IMR-90 (cell line): ENCODE results near the gene BCL11A. TPM values are rescaled to one million over a fixed set of nuclear protein-coding genes. Genes with fewer than 3 reads are reported as not detected.

Experiments
- ATAC-seq: fragments of 200-7000 bp; cut with Tn5 transposase; 2 replicates; pipeline ENCODE4 v1.9.1; 2020; ENCODE audit warnings: low read depth, mild to moderate bottlenecking, moderate library complexity
- BruUV-seq: library from RNA; stranded (reverse); fragments of 400-500 nt; replicated peaks from 2 replicates; lab custom pipeline; 2021; lab: Mats Ljungman, UMichigan
- CTCF ChIA-PET: fragments of 300-600 bp; formaldehyde crosslinking; extraction: SDS; loops from one replicate; lab custom pipeline; 2021; ENCODE audit warnings: antibody characterized with exemption; lab: Yijun Ruan, JAX
- POLR2A ChIA-PET: fragments of 300-600 bp; sonication (Branson Sonifier 250); formaldehyde crosslinking; loops from one replicate; lab custom pipeline; 2022; ENCODE audit warnings: antibody characterized with exemption; ENCODE audit not compliant: unreplicated experiment; lab: Charles Lee
- DNase-seq: peaks from one replicate; pipeline ENCODE4 v3.0.0; 2013
- H2AFZ ChIP-seq: replicated peaks from 2 replicates; pipeline ENCODE3; 2013; ENCODE audit warnings: low read length, mild to moderate bottlenecking; ENCODE audit not compliant: poor library complexity
- H2AK5ac ChIP-seq: 2 replicates; pipeline ENCODE4 v1.6.1; 2013; ENCODE audit warnings: low read depth, low read length, inconsistent platforms
- H2AK9ac ChIP-seq: replicated peaks from 2 replicates; pipeline ENCODE3; 2013; ENCODE audit warnings: mild to moderate bottlenecking, low read depth, low read length, moderate library complexity; ENCODE audit not compliant: poor library complexity
- H2BK120ac ChIP-seq: 2 replicates; pipeline ENCODE4 v1.6.1; 2013; ENCODE audit warnings: low read depth, low read length, inconsistent platforms
- H2BK15ac ChIP-seq: 3 replicates; pipeline ENCODE4 v1.6.1; 2013; ENCODE audit warnings: low read depth, low read length, inconsistent platforms
- H2BK20ac ChIP-seq: 2 replicates; pipeline ENCODE4 v1.6.1; 2013; ENCODE audit warnings: low read depth, mild to moderate bottlenecking, inconsistent platforms, low read length, moderate library complexity
- H2BK5ac ChIP-seq: 2 replicates; pipeline ENCODE4 v1.6.1; 2013; ENCODE audit warnings: mild to moderate bottlenecking, low read depth, low read length, inconsistent platforms; ENCODE audit not compliant: poor library complexity, severe bottlenecking
- H3K14ac ChIP-seq: replicated peaks from 2 replicates; pipeline ENCODE4 v1.6.1; 2013; ENCODE audit warnings: low read depth, low read length, inconsistent platforms
- H3K18ac ChIP-seq: 2 replicates; pipeline ENCODE4 v1.6.1; 2013; ENCODE audit warnings: low read depth, low read length, control low read depth
- H3K23ac ChIP-seq: 2 replicates; pipeline ENCODE4 v1.6.1; 2013; ENCODE audit warnings: low read depth, low read length, inconsistent platforms
- H3K27ac ChIP-seq: 2 replicates; pipeline ENCODE4 v1.5.1; 2013; ENCODE audit warnings: mild to moderate bottlenecking, control low read depth, low read length; ENCODE audit not compliant: insufficient read depth
- H3K27me3 ChIP-seq: 2 replicates; pipeline ENCODE4 v1.6.1; 2013; ENCODE audit warnings: low read length; ENCODE audit not compliant: control insufficient read depth, insufficient read depth
- H3K36me3 ChIP-seq: 2 replicates; pipeline ENCODE4 v1.6.1; 2013; ENCODE audit warnings: low read length, mixed read lengths; ENCODE audit not compliant: control insufficient read depth, insufficient read depth
- H3K4ac ChIP-seq: 2 replicates; pipeline ENCODE4 v1.6.1; 2013; ENCODE audit warnings: low read depth, low read length, inconsistent platforms
- H3K4me1 ChIP-seq: 2 replicates; pipeline ENCODE4 v1.6.1; 2013; ENCODE audit warnings: low read length, mixed read lengths; ENCODE audit not compliant: control insufficient read depth, insufficient read depth
- H3K4me2 ChIP-seq: 2 replicates; pipeline ENCODE4 v1.6.1; 2013; ENCODE audit warnings: low read depth, mild to moderate bottlenecking, control low read depth, low read length, moderate library complexity
- H3K4me3 ChIP-seq: 2 replicates; pipeline ENCODE4 v1.5.1; 2013; ENCODE audit warnings: low read depth, mild to moderate bottlenecking, control low read depth, low read length, moderate library complexity; ENCODE audit not compliant: insufficient read depth
- H3K56ac ChIP-seq: 2 replicates; pipeline ENCODE4 v1.6.1; 2013; ENCODE audit warnings: low read length, inconsistent platforms; ENCODE audit not compliant: insufficient read depth; ENCODE audit errors: extremely low read depth
- H3K79me1 ChIP-seq, 2 experiments: 2 replicates each; pipeline ENCODE4 v1.6.1; 2013; ENCODE audit warnings: low read length in 2 of 2, inconsistent platforms in 1 of 2, low read depth in 1 of 2
- H3K9ac ChIP-seq: 2 replicates; pipeline ENCODE4 v1.6.1; 2013; ENCODE audit warnings: low read depth, low read length, control low read depth
- H3K9me1 ChIP-seq: 2 replicates; pipeline ENCODE4 v1.6.1; 2013; ENCODE audit warnings: low read length, inconsistent platforms; ENCODE audit not compliant: insufficient read depth
- H3K9me3 ChIP-seq: 2 replicates; pipeline ENCODE4 v1.6.1; 2013; ENCODE audit warnings: low read length; ENCODE audit not compliant: control insufficient read depth, insufficient read depth
- H4K20me1 ChIP-seq: 2 replicates; pipeline ENCODE4 v1.6.1; 2013; ENCODE audit warnings: low read length, inconsistent platforms; ENCODE audit not compliant: insufficient read depth
- H4K5ac ChIP-seq: 2 replicates; pipeline ENCODE4 v1.6.1; 2013; ENCODE audit warnings: mild to moderate bottlenecking, low read depth, low read length, control low read depth
- H4K8ac ChIP-seq, 2 experiments: 2 replicates each; pipeline ENCODE4 v1.6.1; 2013; ENCODE audit warnings: low read depth in 2 of 2, low read length in 2 of 2, control low read depth in 1 of 2, inconsistent platforms in 1 of 2
- H4K91ac ChIP-seq: 2 replicates; pipeline ENCODE4 v1.6.1; 2013; ENCODE audit warnings: low read depth, low read length, inconsistent platforms; ENCODE audit not compliant: insufficient read depth
- CEBPB ChIP-seq: IDR thresholded peaks from 2 replicates; pipeline ENCODE4 v1.6.1; 2012; ENCODE audit warnings: low read depth, low read length, improper control_type of control experiment
- FOS ChIP-seq: fragments of 150-350 bp; IDR thresholded peaks from 2 replicates; pipeline ENCODE4 v1.6.1; 2016; ENCODE audit warnings: low read depth, low read length
- MAFK ChIP-seq: IDR thresholded peaks from 2 replicates; pipeline ENCODE4 v1.6.1; 2012; ENCODE audit warnings: low read depth, low read length, improper control_type of control experiment
- MXI1 ChIP-seq: IDR thresholded peaks from 2 replicates; pipeline ENCODE4 v1.6.1; 2012; ENCODE audit warnings: low read depth, mild to moderate bottlenecking, low read length, moderate library complexity, borderline replicate concordance
- RCOR1 ChIP-seq: IDR thresholded peaks from 2 replicates; pipeline ENCODE4 v1.6.1; 2012; ENCODE audit warnings: mild to moderate bottlenecking, low read length, improper control_type of control experiment; ENCODE audit not compliant: insufficient replicate concordance
- SMC3 ChIP-seq: fragments of 150-350 bp; IDR thresholded peaks from 2 replicates; pipeline ENCODE4 v1.6.1; 2016; ENCODE audit warnings: low read depth, mild to moderate bottlenecking, antibody characterized with exemption, low read length, moderate library complexity
- WGBS, 2 experiments: methylation state at CpG; one replicate each; pipeline versions ENCODE4 v1.1.5 to v1.1.7; 2013; ENCODE audit warnings: missing lambda C conversion rate in 2 of 2; ENCODE audit not compliant: insufficient read length in 1 of 2; ENCODE audit errors: extremely low coverage in 2 of 2; 5-methylcytosine and 5-hydroxymethylcytosine counted together
- dilution Hi-C: fragments of 300-500 bp; cut with HindIII; formaldehyde crosslinking; loops from one replicate; pipeline ENCODE4 v1.14.3; 2018; ENCODE audit warnings: low sequenced_read_pairs; ENCODE audit not compliant: unreplicated experiment
- in situ Hi-C: fragments of 300-500 bp; cut with MboI; formaldehyde crosslinking; loops from 3 replicates; pipeline ENCODE4 v1.14.3; 2019; ENCODE audit warnings: low sequenced_read_pairs, inconsistent platforms, mixed read lengths
- intact Hi-C: fragments of 100-400 bp; cut with micrococcal nuclease; formaldehyde crosslinking; loops from 2 replicates; pipeline ENCODE4 v1.10.0; 2022
- polyA plus RNA-seq, 3 experiments: library from polyadenylated mRNA; depleted of rRNA; stranded (reverse); fragments of >200 nt; gene quantifications; 2 replicates each; pipeline ENCODE4 v1.2.3, GENCODE V29; 2012; ENCODE audit warnings: low replicate concordance in 1 of 3
- total RNA-seq: library from RNA; depleted of rRNA; stranded (reverse); fragments of >200 nt; gene quantifications from 2 replicates; pipeline ENCODE4 v1.2.3, GENCODE V29; 2012
- TF ChIP-seq, protein P1 (sequence below): conservative IDR thresholded peaks from 2 replicates; pipeline ENCODE4 v1.5.1; 2012; ENCODE audit warnings: mild to moderate bottlenecking, low read depth, low read length, improper control_type of control experiment
- TF ChIP-seq, protein P2 (sequence below): fragments of 150-350 bp; IDR thresholded peaks from 2 replicates; pipeline ENCODE4 v1.6.1; 2016; ENCODE audit warnings: low read depth, mild to moderate bottlenecking, low read length, moderate library complexity, borderline replicate concordance
- TF ChIP-seq, protein P3 (sequence below): fragments of 150-350 bp; IDR thresholded peaks from 2 replicates; pipeline ENCODE4 v1.6.1; 2017; ENCODE audit warnings: mild to moderate bottlenecking, antibody characterized with exemption, low read length, low read depth

The BCL11A gene
- total and polyA plus RNA-seq, 2 of the 4 experiments (the other 2 are of a cell fraction), result 1.0 to 1.1 TPM

DNA sequence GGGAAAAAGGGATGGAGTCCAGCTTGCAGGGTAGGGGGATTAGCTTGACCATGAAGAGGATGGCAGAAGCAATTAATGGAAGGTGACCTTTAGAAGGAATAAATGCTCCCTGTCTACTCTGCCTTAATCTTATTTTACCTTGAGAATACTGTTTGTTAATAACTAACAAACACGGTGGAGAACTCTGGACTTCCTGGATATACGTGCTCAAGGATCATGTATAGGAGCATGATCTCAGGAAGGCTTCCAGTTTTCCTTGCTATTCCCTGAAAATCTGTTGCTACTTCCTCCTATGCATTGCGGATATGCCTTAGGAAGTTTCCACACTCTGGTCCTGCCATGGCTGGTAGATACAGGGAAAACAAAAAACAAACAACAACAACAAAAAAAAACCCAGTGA is 44.8 kb upstream of the BCL11A start:
- no peaks in the 10 kb centered on the region for H3K4me1 ChIP-seq
- no peak overlapping the region for H3K56ac ChIP-seq
- no peak overlapping the region for H3K18ac ChIP-seq
- no peaks in the 10 kb centered on the region for H3K27me3 ChIP-seq
- H3K23ac ChIP-seq, result no peak overlapping the region
- H3K4me3 ChIP-seq, result no peak overlapping the region
- no peaks in the 10 kb centered on the region for H4K20me1 ChIP-seq
- TF ChIP-seq SMC3 (no peak), CEBPB (no peak), RCOR1 (no peak), MXI1 (no peak), MAFK (no peak), FOS (no peak)
- TF ChIP-seq, protein P1, sequence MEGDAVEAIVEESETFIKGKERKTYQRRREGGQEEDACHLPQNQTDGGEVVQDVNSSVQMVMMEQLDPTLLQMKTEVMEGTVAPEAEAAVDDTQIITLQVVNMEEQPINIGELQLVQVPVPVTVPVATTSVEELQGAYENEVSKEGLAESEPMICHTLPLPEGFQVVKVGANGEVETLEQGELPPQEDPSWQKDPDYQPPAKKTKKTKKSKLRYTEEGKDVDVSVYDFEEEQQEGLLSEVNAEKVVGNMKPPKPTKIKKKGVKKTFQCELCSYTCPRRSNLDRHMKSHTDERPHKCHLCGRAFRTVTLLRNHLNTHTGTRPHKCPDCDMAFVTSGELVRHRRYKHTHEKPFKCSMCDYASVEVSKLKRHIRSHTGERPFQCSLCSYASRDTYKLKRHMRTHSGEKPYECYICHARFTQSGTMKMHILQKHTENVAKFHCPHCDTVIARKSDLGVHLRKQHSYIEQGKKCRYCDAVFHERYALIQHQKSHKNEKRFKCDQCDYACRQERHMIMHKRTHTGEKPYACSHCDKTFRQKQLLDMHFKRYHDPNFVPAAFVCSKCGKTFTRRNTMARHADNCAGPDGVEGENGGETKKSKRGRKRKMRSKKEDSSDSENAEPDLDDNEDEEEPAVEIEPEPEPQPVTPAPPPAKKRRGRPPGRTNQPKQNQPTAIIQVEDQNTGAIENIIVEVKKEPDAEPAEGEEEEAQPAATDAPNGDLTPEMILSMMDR, result no peak
- TF ChIP-seq, protein P2, sequence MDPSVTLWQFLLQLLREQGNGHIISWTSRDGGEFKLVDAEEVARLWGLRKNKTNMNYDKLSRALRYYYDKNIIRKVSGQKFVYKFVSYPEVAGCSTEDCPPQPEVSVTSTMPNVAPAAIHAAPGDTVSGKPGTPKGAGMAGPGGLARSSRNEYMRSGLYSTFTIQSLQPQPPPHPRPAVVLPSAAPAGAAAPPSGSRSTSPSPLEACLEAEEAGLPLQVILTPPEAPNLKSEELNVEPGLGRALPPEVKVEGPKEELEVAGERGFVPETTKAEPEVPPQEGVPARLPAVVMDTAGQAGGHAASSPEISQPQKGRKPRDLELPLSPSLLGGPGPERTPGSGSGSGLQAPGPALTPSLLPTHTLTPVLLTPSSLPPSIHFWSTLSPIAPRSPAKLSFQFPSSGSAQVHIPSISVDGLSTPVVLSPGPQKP, result no peak
- TF ChIP-seq, protein P3, sequence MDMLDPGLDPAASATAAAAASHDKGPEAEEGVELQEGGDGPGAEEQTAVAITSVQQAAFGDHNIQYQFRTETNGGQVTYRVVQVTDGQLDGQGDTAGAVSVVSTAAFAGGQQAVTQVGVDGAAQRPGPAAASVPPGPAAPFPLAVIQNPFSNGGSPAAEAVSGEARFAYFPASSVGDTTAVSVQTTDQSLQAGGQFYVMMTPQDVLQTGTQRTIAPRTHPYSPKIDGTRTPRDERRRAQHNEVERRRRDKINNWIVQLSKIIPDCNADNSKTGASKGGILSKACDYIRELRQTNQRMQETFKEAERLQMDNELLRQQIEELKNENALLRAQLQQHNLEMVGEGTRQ, result no peak
- no peak overlapping the region for H3K27ac ChIP-seq
- H2BK5ac ChIP-seq, result no peak overlapping the region
- POLR2A ChIA-PET, result no interaction called here
- no peaks in the 10 kb centered on the region for H3K79me1 ChIP-seq
- H2BK15ac ChIP-seq, result no peak overlapping the region
- H4K5ac ChIP-seq, result no peak overlapping the region
- no CpG with 5 or more reads among the region's 3 CpGs for WGBS, 2 experiments
- H2BK120ac ChIP-seq, result no peak overlapping the region
- H2AK9ac ChIP-seq, result no peak overlapping the region
- intact Hi-C loops (no loop called here), in situ Hi-C loops (loop anchor here (25.0 kb wide), 1 partner anchor 1836 kb away; no protein-coding TSS in a partner anchor), dilution Hi-C loops (no loop called here)
- CTCF ChIA-PET, result no interaction called here
- H3K36me3 ChIP-seq, result no peaks in the 10 kb centered on the region
- no TSS peak for BruUV-seq
- H2AFZ ChIP-seq, result no peak overlapping the region
- no peak overlapping the region for H4K8ac ChIP-seq
- ATAC-seq (no peak), DNase-seq (no peak)
- no peak overlapping the region for H3K4ac ChIP-seq
- H3K9ac ChIP-seq, result no peak overlapping the region
- H4K91ac ChIP-seq, result no peak overlapping the region
- no peak overlapping the region for H2BK20ac ChIP-seq
- no peak overlapping the region for H3K14ac ChIP-seq
- no peak overlapping the region for H3K4me2 ChIP-seq
- H2AK5ac ChIP-seq, result no peak overlapping the region
- H3K9me3 ChIP-seq, result no peaks in the 10 kb centered on the region
- H3K9me1 ChIP-seq, result no peaks in the 10 kb centered on the region
